ENCODE results near the gene EIF2D. TPM values are rescaled to one million over a fixed set of nuclear protein-coding genes. Genes with fewer than 3 reads are reported as not detected.

The EIF2D gene
- total RNA-seq, 2 donors from 2014 or later: 38.3 to 41.9 TPM

DNA sequence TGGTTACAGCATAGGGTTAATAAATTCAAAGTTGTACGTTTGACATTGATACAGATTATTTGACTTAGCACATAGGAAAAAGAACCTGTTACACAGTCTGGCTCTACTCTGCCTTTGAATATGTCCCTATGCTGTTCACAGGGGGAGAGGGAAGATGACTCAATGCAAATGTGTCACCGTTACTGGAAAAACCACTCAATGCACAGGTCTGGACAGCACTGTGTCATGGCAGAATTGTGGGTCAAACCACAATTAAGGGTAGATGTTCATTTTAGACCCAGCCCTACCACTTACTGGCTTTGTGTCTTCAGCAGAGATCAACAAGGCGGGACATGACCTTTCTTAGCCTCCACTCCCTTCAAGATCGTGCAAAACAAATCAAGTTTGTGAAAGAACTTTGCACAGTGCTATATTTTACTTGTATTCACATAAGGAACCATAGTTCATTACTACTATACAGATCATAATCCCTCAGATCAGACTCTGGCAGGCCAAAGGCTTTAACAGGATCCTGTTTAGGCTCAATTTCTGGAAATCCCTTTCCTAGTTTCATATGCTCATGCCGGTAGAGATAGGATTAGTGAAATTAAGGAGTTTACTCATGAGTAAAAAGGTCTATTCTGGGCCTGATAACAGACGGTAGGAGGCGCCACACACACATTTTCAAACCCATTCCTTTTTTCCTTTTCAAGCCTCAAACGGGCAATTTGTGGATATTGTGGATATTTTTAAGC lies 22.1 kb downstream of the EIF2D start:
- no peak overlapping the region for H3K27ac ChIP-seq (ENCODE audit: low read depth, low read length)
- peaks cover 49% of the 10 kb centered on the region for H3K36me3 ChIP-seq (ENCODE audit: control insufficient read depth, insufficient read depth, low read length)

GRCh38 chr1:206589206-206589605 lies 23.1 kb downstream of the EIF2D start:
- no peak overlapping the region for H3K4me3 Mint-ChIP-seq
- Histone ChIP-seq H3K27me3 (ENCODE audit: control insufficient read depth, insufficient read depth, low read length, poor library complexity, severe bottlenecking) (no peaks in the 10 kb centered on the region), H3K4me3 (ENCODE audit: low read length) (no peak overlapping the region), H3K36me3 (ENCODE audit: control insufficient read depth, insufficient read depth, low read length) (peaks cover 40% of the 10 kb centered on the region), H3K27ac (ENCODE audit: low read depth, low read length) (no peak overlapping the region), H3K9ac (ENCODE audit: extremely low read depth, low read length, poor library complexity, severe bottlenecking) (no peak overlapping the region), H3K4me1 (ENCODE audit: control insufficient read depth, insufficient read depth, low read length) (no peaks in the 10 kb centered on the region), H3K9me3 (ENCODE audit: control insufficient read depth, low read length) (no peaks in the 10 kb centered on the region)
- TF ChIP-seq, protein P1, sequence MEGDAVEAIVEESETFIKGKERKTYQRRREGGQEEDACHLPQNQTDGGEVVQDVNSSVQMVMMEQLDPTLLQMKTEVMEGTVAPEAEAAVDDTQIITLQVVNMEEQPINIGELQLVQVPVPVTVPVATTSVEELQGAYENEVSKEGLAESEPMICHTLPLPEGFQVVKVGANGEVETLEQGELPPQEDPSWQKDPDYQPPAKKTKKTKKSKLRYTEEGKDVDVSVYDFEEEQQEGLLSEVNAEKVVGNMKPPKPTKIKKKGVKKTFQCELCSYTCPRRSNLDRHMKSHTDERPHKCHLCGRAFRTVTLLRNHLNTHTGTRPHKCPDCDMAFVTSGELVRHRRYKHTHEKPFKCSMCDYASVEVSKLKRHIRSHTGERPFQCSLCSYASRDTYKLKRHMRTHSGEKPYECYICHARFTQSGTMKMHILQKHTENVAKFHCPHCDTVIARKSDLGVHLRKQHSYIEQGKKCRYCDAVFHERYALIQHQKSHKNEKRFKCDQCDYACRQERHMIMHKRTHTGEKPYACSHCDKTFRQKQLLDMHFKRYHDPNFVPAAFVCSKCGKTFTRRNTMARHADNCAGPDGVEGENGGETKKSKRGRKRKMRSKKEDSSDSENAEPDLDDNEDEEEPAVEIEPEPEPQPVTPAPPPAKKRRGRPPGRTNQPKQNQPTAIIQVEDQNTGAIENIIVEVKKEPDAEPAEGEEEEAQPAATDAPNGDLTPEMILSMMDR (conservative IDR thresholded peaks at IDR 0.05): no peak
- H3K4me1 Mint-ChIP-seq: no peaks in the 10 kb centered on the region
- no peaks in the 10 kb centered on the region for H3K27me3 Mint-ChIP-seq (ENCODE audit: insufficient read depth)
- DNase-seq: no peak
- WGBS, 2 experiments (ENCODE audit: insufficient coverage in 1 of 2, insufficient read length in 1 of 2): 91 to 94% methylated on average over 5 to 7 of the region's 7 CpGs
- H3K36me3 Mint-ChIP-seq (ENCODE audit: low read depth): peaks cover 17% of the 10 kb centered on the region
- H3K9me3 Mint-ChIP-seq: no peaks in the 10 kb centered on the region
- no peak overlapping the region for H3K27ac Mint-ChIP-seq

More for the DNA sequence above, 22.1 kb downstream of the EIF2D start:
- peaks cover 23% of the 10 kb centered on the region for H3K36me3 Mint-ChIP-seq (ENCODE audit: low read depth)
- H3K9me3 ChIP-seq (ENCODE audit: control insufficient read depth, low read length): no peaks in the 10 kb centered on the region
- TF ChIP-seq, protein P1 (conservative IDR thresholded peaks at IDR 0.05): peak; percentile 74
- no peaks in the 10 kb centered on the region for H3K27me3 ChIP-seq (ENCODE audit: control insufficient read depth, insufficient read depth, low read length, poor library complexity, severe bottlenecking)
- H3K4me3 ChIP-seq (ENCODE audit: low read length): no peak overlapping the region
- H3K4me1 Mint-ChIP-seq: no peaks in the 10 kb centered on the region
- H3K27ac Mint-ChIP-seq: no peak overlapping the region
- H3K9me3 Mint-ChIP-seq: no peaks in the 10 kb centered on the region
- H3K27me3 Mint-ChIP-seq (ENCODE audit: insufficient read depth): no peaks in the 10 kb centered on the region
- no peak overlapping the region for H3K9ac ChIP-seq (ENCODE audit: extremely low read depth, low read length, poor library complexity, severe bottlenecking)
- no peak overlapping the region for H3K4me3 Mint-ChIP-seq
- DNase-seq: peak; percentile 70
- 84 to 85% methylated on average over 4 to 6 of the region's 8 CpGs for WGBS, 2 experiments (ENCODE audit: insufficient coverage in 1 of 2, insufficient read length in 1 of 2)
- H3K4me1 ChIP-seq (ENCODE audit: control insufficient read depth, insufficient read depth, low read length): no peaks in the 10 kb centered on the region

GRCh38 chr1:206588492-206588891 lies 23.8 kb downstream of the EIF2D start:
- Mint-ChIP-seq H3K4me3 (no peak overlapping the region), H3K4me1 (peaks cover under 1% of the 10 kb centered on the region), H3K36me3 (ENCODE audit: low read depth) (peaks cover 13% of the 10 kb centered on the region), H3K9me3 (no peaks in the 10 kb centered on the region), H3K27ac (no peak overlapping the region), H3K27me3 (ENCODE audit: insufficient read depth) (no peaks in the 10 kb centered on the region)
- Histone ChIP-seq H3K4me1 (ENCODE audit: control insufficient read depth, insufficient read depth, low read length) (no peaks in the 10 kb centered on the region), H3K27ac (ENCODE audit: low read depth, low read length) (peak overlapping the region; percentile 42), H3K9ac (ENCODE audit: extremely low read depth, low read length, poor library complexity, severe bottlenecking) (no peak overlapping the region), H3K9me3 (ENCODE audit: control insufficient read depth, low read length) (no peaks in the 10 kb centered on the region), H3K36me3 (ENCODE audit: control insufficient read depth, insufficient read depth, low read length) (peaks cover 35% of the 10 kb centered on the region), H3K27me3 (ENCODE audit: control insufficient read depth, insufficient read depth, low read length, poor library complexity, severe bottlenecking) (no peaks in the 10 kb centered on the region), H3K4me3 (ENCODE audit: low read length) (no peak overlapping the region)
- TF ChIP-seq, protein P1 (conservative IDR thresholded peaks at IDR 0.05): no peak
- DNase-seq: no peak
- 87 to 93% methylated on average over 5 to 6 of the region's 6 CpGs for WGBS, 2 experiments (ENCODE audit: insufficient coverage in 1 of 2, insufficient read length in 1 of 2)
